Skeletal muscle tissue (tissue), 4 donors: Measurements from ENCODE around the gene RPS19. TPM values are rescaled to one million over a fixed set of nuclear protein-coding genes. Genes with fewer than 3 reads are reported as not detected.

ENCODE experiments used
- H3K27ac ChIP-seq: one replicate; pipeline ENCODE4 v1.7.0; 2013; ENCODE audit warnings: mild to moderate bottlenecking, low read depth, low read length, inconsistent platforms
- H3K27me3 ChIP-seq, 3 donors: one replicate each; pipeline ENCODE4 v1.7.0; 2013; ENCODE audit warnings: low read length in 3 of 3; ENCODE audit not compliant: control insufficient read depth in 3 of 3, insufficient read depth in 3 of 3
- H3K36me3 ChIP-seq, 3 donors: one replicate each; pipeline ENCODE4 v1.7.0; 2013; ENCODE audit warnings: low read length in 3 of 3; ENCODE audit not compliant: control insufficient read depth in 3 of 3, insufficient read depth in 3 of 3
- H3K4me1 ChIP-seq, 3 donors: one replicate each; pipeline ENCODE4 v1.7.0; 2013; ENCODE audit warnings: low read length in 3 of 3, mild to moderate bottlenecking in 3 of 3; ENCODE audit not compliant: control insufficient read depth in 3 of 3, insufficient read depth in 3 of 3
- H3K4me3 ChIP-seq, 3 donors: one replicate each; pipeline ENCODE4 v1.7.0; 2013; ENCODE audit warnings: low read length in 3 of 3
- H3K9ac ChIP-seq, 3 donors: one replicate each; pipeline ENCODE4 v1.7.0; 2013; ENCODE audit warnings: low read length in 3 of 3, mild to moderate bottlenecking in 3 of 3, moderate library complexity in 2 of 3, low read depth in 1 of 3
- H3K9me3 ChIP-seq, 3 donors: one replicate each; pipeline ENCODE4 v1.7.0; 2013; ENCODE audit warnings: low read length in 3 of 3; ENCODE audit not compliant: control insufficient read depth in 3 of 3
- total RNA-seq: library from RNA; depleted of rRNA; stranded (reverse); fragments of >200 nt; gene quantifications from one replicate; pipeline ENCODE4 v1.2.3, GENCODE V29; 2014
- donor health status: Osteomylitis.

The RPS19 gene
- 455 TPM for total RNA-seq

DNA sequence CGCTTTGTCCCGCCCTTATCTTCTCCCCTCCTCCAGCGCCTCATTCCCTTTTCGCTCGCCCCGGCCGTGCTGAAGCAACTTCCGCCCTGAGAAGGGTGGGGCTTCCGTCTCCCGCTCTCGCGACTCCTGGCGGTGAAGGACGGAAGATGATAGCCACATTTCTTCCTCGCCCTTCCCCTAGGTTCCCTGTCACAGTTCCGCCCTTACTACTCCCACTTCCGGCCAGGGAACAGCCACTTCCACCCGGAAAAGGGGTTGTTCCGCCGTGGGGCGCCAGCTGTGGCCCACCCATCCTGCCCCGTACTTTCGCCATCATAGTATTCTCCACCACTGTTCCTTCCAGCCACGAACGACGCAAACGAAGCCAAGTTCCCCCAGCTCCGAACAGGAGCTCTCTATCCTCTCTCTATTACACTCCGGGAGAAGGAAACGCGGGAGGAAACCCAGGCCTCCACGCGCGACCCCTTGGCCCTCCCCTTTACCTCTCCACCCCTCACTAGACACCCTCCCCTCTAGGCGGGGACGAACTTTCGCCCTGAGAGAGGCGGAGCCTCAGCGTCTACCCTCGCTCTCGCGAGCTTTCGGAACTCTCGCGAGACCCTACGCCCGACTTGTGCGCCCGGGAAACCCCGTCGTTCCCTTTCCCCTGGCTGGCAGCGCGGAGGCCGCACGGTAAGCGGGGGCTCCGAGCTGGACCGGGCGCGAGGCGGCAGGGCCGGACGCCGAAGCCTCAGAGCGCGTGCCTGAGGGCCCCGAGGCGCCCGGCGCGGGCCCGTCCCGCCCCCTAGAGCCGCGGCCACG, at the start of gene RPS19:
Gene RPS19 (plus strand): TSS at position 638 of the 801 bp plus-strand sequence. CDS start 520 bp downstream, outside the sequence.
- H3K9ac ChIP-seq: peak within 1 kb of the TSS; percentile 94 to 99 (median 96)
- H3K36me3 ChIP-seq: peaks cover 33 to 35% (median 34%) of the 10 kb centered on the region in 3 donors
- H3K27ac ChIP-seq: peak within 1 kb of the TSS; percentile 97
- peaks cover 27 to 41% (median 31%) of the 10 kb centered on the region in 3 donors for H3K4me1 ChIP-seq
- no peaks in the 10 kb centered on the region for H3K9me3 ChIP-seq
- H3K4me3 ChIP-seq: peak within 1 kb of the TSS; percentile 95 to 98 (median 96)
- H3K27me3 ChIP-seq: peaks cover 0 to 3% (median 0%) of the 10 kb centered on the region in 3 donors

DNA sequence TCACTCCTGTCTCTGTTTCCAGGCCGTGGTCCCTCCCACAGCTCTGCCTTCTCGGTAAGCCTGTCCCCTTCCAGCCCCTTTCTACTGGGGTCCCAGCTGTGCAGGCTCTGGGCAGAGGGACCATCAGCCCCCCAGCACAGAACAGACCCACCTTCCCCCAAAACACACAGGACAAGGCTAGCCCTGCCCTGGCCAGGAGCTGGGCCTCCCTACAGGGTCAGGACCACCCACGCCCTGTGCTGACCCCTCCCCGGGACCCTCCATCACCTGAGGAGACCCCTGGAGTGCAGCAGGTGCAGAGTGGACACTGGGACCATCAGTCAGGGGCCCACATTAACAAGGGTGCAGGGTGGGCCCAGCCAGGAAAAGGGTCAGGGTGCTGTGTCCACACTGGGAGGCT, 49.8 kb upstream of the RPS19 start:
- H3K36me3 ChIP-seq: no peaks in the 10 kb centered on the region
- H3K9me3 ChIP-seq: no peaks in the 10 kb centered on the region
- H3K4me3 ChIP-seq: no peak overlapping the region
- H3K27me3 ChIP-seq: peaks cover 7 to 30% (median 12%) of the 10 kb centered on the region in 3 donors
- H3K27ac ChIP-seq: no peak overlapping the region
- H3K4me1 ChIP-seq: peaks cover 0 to 5% (median 0%) of the 10 kb centered on the region in 3 donors
- H3K9ac ChIP-seq: no peak overlapping the region

DNA sequence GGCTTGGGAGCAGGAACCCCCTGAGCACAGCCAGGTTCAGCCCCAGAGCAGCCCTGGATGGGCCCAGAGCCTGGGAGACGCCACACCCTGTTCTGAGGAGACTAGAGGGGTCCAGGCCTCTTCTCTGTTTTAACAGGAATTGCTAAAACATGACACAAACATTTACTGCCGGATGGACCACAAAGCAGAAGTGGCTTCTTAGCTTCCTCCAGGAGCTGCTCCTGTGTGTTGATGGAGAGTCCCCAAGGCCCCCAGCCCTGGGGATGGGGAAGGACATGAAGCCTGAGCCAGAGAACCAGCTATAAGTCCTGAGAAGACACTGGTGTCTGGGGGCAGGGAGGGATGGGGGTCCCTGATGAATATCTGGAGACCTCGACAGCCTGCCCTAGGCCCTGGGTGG, 49.0 kb upstream of the RPS19 start:
- no peak overlapping the region for H3K4me3 ChIP-seq
- H3K9me3 ChIP-seq: no peaks in the 10 kb centered on the region
- peaks cover 0 to 5% (median 0%) of the 10 kb centered on the region in 3 donors for H3K4me1 ChIP-seq
- H3K27me3 ChIP-seq: peaks cover 7 to 30% (median 12%) of the 10 kb centered on the region in 3 donors
- H3K36me3 ChIP-seq: no peaks in the 10 kb centered on the region
- H3K9ac ChIP-seq: no peak overlapping the region
- H3K27ac ChIP-seq: no peak overlapping the region

DNA sequence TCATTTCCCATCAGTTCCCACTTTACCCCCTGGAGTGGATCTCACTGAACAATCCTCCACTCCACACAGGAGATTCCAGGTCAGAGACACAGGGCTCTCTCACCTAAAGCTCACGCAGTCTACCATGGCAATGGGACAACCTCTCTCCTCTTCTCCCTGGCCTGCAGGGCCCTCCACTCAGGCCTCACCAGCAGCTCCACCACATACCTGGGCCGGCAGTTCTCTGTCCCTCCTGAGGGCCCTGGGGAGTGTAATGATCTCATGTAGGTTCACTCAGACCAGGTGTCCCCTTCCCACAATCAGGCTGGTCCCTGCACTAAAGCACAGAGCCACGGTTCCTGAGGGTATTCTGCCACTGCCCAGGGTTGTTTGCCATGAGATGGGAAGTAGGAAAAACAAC, 48.1 kb upstream of the RPS19 start:
- Histone ChIP-seq H3K4me1 (peaks cover 0 to 5% (median 0%) of the 10 kb centered on the region in 3 donors), H3K36me3 (no peaks in the 10 kb centered on the region), H3K9ac (no peak overlapping the region), H3K27ac (no peak overlapping the region), H3K4me3 (no peak overlapping the region), H3K27me3 (peaks cover 7 to 30% (median 12%) of the 10 kb centered on the region in 3 donors), H3K9me3 (no peaks in the 10 kb centered on the region)

DNA sequence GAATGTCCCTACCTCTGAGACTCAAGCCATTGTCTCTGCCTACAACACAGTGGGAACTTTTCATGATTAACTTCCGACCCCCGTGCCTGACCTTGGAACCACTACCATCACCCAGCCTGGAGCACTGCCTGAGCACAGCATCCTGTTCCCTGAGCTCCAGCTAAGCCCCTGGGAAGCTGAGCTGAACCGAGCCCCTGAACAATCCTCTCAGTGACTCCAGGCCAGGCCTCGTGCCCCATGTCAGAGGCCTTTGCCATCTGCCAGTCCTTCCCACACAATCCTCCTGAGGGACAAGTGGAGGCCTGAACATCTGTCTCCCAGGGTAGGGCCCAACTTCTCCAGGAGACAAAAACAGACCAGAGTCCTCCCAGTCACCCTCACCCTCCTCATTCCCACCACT, 46.1 kb upstream of the RPS19 start:
- Histone ChIP-seq H3K36me3 (no peaks in the 10 kb centered on the region), H3K27me3 (peaks cover 0 to 22% (median 12%) of the 10 kb centered on the region in 3 donors), H3K4me3 (no peak overlapping the region), H3K9ac (no peak overlapping the region), H3K4me1 (no peaks in the 10 kb centered on the region), H3K9me3 (no peaks in the 10 kb centered on the region), H3K27ac (no peak overlapping the region)

DNA sequence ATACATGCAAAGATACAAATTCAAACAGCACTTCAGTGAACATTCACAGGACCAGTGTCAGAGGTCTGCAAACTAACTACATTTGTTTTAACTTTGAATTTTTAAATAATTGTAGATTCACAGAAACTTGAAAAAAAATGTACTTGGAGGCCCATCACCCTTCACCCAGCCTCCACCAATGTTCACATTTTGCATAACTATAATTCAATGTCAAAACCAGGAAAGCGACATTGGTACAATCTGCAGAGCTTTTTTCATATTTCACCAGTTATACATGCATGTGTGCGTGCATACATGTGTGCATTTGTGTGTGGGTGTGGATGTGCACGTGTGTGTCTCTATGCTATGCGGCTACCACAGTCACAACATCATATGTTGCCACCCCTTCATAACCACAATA, 44.8 kb upstream of the RPS19 start:
- Histone ChIP-seq H3K36me3 (no peaks in the 10 kb centered on the region), H3K9ac (no peak overlapping the region), H3K4me3 (no peak overlapping the region), H3K27ac (no peak overlapping the region), H3K27me3 (peaks cover 0 to 11% (median 4%) of the 10 kb centered on the region in 3 donors), H3K4me1 (no peaks in the 10 kb centered on the region), H3K9me3 (no peaks in the 10 kb centered on the region)

DNA sequence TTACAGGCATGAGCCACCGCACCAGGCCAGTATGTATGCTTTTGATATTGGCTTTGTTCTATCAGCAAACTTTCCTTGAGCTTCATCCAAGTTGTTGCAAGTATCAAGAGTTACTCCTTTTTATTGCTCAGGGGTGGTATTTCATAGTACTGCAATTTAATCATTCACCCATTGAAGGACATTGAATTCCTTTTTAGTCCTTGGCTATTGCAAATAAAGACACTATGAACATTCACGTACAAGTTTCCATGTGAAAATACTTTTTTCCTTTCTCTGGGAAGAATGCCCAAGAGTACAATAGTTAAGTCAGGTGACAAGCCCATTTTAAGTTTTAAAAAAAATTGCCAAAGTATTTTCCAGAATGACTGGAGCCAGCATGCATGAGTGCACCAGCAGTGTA, 43.3 kb upstream of the RPS19 start:
- Histone ChIP-seq H3K4me1 (no peaks in the 10 kb centered on the region), H3K4me3 (no peak overlapping the region), H3K9ac (no peak overlapping the region), H3K9me3 (no peaks in the 10 kb centered on the region), H3K27ac (no peak overlapping the region), H3K36me3 (no peaks in the 10 kb centered on the region), H3K27me3 (peaks cover 0 to 8% (median 7%) of the 10 kb centered on the region in 3 donors)

DNA sequence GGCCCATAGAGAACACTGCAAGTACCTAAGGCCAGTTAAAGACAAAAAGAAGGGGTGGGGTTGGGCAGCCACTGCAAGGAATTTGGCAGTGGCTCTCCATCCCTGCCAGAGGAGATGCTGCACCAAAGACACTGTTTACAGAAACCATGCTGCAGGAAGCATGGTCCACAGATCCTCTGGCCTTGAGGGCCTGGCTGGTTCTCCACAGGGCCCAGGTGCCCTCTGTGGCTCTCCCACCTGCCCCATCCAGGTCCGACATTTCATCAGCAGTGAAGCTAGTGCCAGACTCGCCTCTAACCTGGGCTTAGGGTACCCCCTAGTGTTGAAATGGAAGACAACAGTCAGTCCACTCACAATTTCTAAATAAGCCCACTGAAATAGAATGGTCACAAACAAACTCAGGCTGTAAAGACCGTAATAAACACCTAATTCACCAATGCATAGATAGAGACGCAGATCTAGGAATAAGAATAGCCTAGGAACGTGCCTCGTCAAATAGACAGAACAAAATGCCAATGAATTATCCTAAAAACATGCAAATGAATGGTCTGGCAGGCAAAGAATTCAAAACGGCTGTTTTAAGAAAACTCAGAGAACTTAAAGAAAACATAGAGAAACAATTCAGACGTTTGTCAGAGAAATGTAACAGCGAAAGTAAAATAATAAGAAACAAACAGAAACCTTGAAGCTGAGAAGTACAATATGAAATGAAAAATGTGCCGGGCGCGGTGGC, 38.9 kb upstream of the RPS19 start:
- H3K9me3 ChIP-seq: no peaks in the 10 kb centered on the region
- no peak overlapping the region for H3K9ac ChIP-seq
- peaks cover 0 to 7% (median 4%) of the 10 kb centered on the region in 3 donors for H3K27me3 ChIP-seq
- no peaks in the 10 kb centered on the region for H3K36me3 ChIP-seq
- no peak overlapping the region for H3K27ac ChIP-seq
- no peak overlapping the region for H3K4me3 ChIP-seq
- no peaks in the 10 kb centered on the region for H3K4me1 ChIP-seq

DNA sequence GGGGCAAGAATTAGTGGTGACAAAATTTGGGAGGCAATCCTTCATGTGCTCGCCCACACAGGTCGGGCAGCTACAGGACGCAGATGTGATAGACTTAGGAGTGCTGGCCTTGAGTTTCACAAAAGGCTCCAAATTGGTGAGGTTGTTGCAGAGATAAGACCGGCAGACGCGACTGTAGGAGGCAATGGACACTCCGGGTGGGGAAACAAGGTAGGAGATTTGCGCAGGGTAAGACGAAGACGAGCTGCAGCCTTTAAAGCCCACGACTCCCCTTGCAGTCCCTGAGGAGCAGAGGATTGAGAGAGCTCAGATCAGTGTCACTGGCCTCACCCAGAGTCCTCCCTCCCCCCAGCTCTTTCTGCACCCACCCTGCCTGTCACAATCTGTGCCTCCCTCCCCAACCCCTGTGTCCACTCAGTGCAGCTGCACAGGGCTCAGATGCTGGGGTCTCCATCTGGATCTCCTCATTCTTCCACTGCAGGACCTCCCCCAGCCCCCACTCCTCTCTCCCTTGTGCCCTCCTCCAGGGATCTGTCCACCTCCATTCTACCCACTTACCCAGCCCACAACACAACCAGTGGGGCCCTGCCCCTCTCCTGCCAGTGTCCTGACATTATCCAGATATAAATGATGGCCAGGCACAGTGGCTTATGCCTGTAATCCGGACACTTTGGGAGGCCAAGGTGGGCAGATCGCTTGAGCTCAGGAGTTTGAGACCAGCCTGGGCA, 21.9 kb upstream of the RPS19 start:
- Histone ChIP-seq H3K27ac (no peak overlapping the region), H3K36me3 (no peaks in the 10 kb centered on the region), H3K9me3 (no peaks in the 10 kb centered on the region), H3K4me1 (no peaks in the 10 kb centered on the region), H3K27me3 (peaks cover 31 to 35% (median 32%) of the 10 kb centered on the region in 3 donors), H3K4me3 (no peak overlapping the region), H3K9ac (no peak overlapping the region)
